Right atrium auricular region (tissue), 2 donors: ENCODE data around the gene FOXO3. TPM values are rescaled to one million over a fixed set of nuclear protein-coding genes. Genes with fewer than 3 reads are reported as not detected.
A peak's percentile ranks its signal among the peaks of the same experiment; 100 is the strongest.
"Not testable (repeated sequence)": the region's sequence is repeated elsewhere in the genome, so short reads cannot be mapped to it uniquely, and the experiment has no call there.

ENCODE experiments used
- DNase-seq: peaks from one replicate; pipeline ENCODE4 v3.0.0-alpha.2; 2019; ENCODE audit warnings: low spot score
- H3K27ac ChIP-seq, 2 donors: fragments of 200-600 bp; sonication (generic); 1 replicate in 1 of 2; 2 replicates in 1 of 2; pipeline ENCODE4 v1.5.1; 2016 to 2019
- H3K27me3 ChIP-seq, 2 donors: fragments of 200-600 bp; sonication (generic); one replicate each; pipeline versions ENCODE4 v1.5.1 to v1.6.0; 2017 to 2019
- H3K36me3 ChIP-seq: fragments of 200-600 bp; sonication (generic); one replicate; pipeline ENCODE4 v1.5.1; 2016
- H3K4me1 ChIP-seq, 2 donors: fragments of 200-600 bp; sonication (generic); one replicate each; pipeline versions ENCODE4 v1.5.1 to v1.6.0; 2017 to 2019
- H3K4me3 ChIP-seq, 2 donors: fragments of 200-600 bp; sonication (generic); 1 replicate in 1 of 2; 2 replicates in 1 of 2; pipeline ENCODE4 v1.5.1; 2017 to 2019; ENCODE audit warnings: mild to moderate bottlenecking in 1 of 2, moderate library complexity in 1 of 2
- H3K9me3 ChIP-seq, 2 donors: fragments of 200-600 bp; sonication (generic); one replicate each; pipeline ENCODE4 v1.5.1; 2019
- CTCF ChIP-seq, 2 donors: fragments of 200-600 bp; sonication (generic); IDR thresholded peaks; one replicate each; pipeline ENCODE4 v1.5.1; 2019; ENCODE audit warnings: antibody characterized with exemption in 2 of 2
- total RNA-seq, 2 donors: library from RNA; depleted of rRNA; stranded (reverse); fragments of >200 nt; gene quantifications; one replicate each; pipeline ENCODE4 v1.1.0, GENCODE V29; 2016

The FOXO3 gene
- total RNA-seq, 2 donors from 2014 or later, result 54.5 to 60.9 TPM

DNA sequence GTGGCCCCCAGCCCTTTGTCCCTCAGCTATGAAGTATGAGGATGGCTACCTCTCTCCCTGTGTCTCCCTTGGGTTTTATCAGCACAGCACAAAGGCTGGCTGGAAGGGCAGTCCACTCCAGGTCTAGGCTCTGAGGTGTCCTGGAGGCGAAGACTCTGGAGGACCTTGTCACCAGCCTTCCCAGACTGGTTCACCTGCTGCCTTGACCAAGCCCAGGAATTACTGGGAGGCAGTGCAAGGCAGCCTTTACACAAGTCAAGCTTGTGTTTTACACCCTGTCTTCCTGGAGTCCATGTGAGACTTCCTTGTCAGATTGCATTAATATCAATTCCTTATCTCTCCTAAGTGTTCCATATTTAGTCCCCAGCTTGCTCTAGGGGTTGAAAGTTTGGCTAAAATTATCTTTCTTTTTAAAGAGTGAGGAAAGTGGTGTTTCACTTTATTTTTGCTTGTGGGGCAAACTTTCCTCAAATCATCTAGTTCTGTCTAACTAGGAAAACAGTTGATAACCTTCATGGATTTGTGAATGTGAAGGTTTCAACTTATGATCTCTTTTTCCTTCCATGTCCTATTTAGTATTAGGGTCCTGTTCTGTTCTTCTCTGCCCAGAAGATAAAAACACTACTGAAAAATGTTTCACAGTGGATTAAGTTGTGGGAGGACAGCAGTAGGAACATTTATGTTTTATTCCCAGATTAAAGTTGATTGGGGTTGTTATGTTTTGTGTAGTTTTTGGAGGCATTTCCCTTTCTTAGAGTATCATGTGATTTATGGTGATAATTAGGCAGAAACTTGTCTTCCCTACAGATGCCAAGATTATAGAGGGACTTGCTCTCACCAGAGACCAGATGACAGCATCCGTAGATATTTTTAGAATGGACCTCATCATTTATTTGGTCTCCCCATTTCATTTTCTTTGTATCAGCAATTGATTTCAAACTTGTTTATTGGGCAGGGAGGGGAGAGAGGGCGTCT is 114.8 kb downstream of the FOXO3 start:
- Histone ChIP-seq H3K9me3 (no peaks in the 10 kb centered on the region), H3K4me1 (peaks cover 0 to 78% of the 10 kb centered on the region in 2 donors), H3K4me3 (no peak overlapping the region), H3K36me3 (no peaks in the 10 kb centered on the region), H3K27me3 (no peaks in the 10 kb centered on the region), H3K27ac (peak overlapping the region in 1 of 2 donors; percentile 47)
- TF ChIP-seq CTCF (IDR thresholded peaks at IDR 0.05), result no peak
- DNase-seq, result no peak

- TF ChIP-seq CTCF (IDR thresholded peaks at IDR 0.05), result no peak
- no peaks in the 10 kb centered on the region for H3K36me3 ChIP-seq
- peaks cover 0 to 67% of the 10 kb centered on the region in 2 donors for H3K4me1 ChIP-seq
- no peaks in the 10 kb centered on the region for H3K9me3 ChIP-seq
- peak overlapping the region in 1 of 2 donors; percentile 47 for H3K27ac ChIP-seq
- DNase-seq, result no peak
- H3K4me3 ChIP-seq, result no peak overlapping the region
- no peaks in the 10 kb centered on the region for H3K27me3 ChIP-seq
Measured at GRCh38 chr6:108676555-108676954, 115.8 kb downstream of the FOXO3 start.

DNA sequence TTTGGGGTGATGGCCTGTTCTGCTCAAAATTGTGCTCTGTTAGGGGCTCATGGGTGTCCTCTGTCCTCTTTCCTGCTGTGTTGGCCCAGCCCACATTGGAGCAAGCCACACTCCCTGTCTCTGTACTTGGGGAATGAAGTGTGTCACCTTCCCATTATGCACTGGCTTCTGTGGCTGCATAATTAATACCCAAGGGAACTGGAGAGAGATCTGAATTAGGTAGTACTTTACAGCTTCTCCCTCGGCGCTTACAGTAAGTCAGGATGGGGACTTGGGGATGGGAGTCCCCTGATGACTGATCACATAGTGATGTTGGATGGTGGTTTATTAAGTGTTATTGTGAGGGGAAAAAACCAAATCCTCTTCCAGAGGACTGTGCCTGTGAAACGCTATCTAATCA is 116.6 kb downstream of the FOXO3 start:
- Histone ChIP-seq H3K4me1 (peaks cover 0 to 61% of the 10 kb centered on the region in 2 donors), H3K36me3 (no peaks in the 10 kb centered on the region), H3K9me3 (no peaks in the 10 kb centered on the region), H3K27me3 (no peaks in the 10 kb centered on the region), H3K27ac (peak overlapping the region in 1 of 2 donors; percentile 12), H3K4me3 (no peak overlapping the region)
- no peak for TF ChIP-seq CTCF (IDR thresholded peaks at IDR 0.05)
- DNase-seq, result no peak

- DNase-seq, result no peak
- Histone ChIP-seq H3K4me3 (no peak overlapping the region), H3K36me3 (no peaks in the 10 kb centered on the region), H3K9me3 (no peaks in the 10 kb centered on the region), H3K4me1 (peaks cover 0 to 59% of the 10 kb centered on the region in 2 donors), H3K27ac (peak overlapping the region in 1 of 2 donors; percentile 12), H3K27me3 (no peaks in the 10 kb centered on the region)
- TF ChIP-seq CTCF (IDR thresholded peaks at IDR 0.05), result no peak
Measured at GRCh38 chr6:108677894-108678293, 117.2 kb downstream of the FOXO3 start.

DNA sequence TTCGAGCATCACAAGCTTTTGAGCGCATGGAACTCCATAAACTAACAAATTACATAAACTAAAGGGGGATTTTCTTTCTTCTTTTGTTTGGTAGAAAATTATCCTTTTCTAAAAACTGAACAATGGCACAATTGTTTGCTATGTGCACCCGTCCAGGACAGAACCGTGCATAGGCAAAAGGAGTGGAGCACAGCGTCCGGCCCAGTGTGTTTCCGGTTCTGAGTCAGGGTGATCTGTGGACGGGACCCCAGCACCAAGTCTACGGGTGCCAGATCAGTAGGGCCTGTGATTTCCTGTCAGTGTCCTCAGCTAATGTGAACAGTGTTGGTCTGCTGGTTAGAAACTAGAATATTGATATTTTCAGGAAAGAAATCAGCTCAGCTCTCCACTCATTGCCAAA is 119.6 kb downstream of the FOXO3 start:
- H3K4me1 ChIP-seq, result peaks cover 0 to 42% of the 10 kb centered on the region in 2 donors
- not testable (repeated sequence) for H3K4me3 ChIP-seq, H3K9me3 ChIP-seq, H3K27me3 ChIP-seq, H3K36me3 ChIP-seq, H3K27ac ChIP-seq, DNase-seq

- H3K4me3 ChIP-seq, H3K36me3 ChIP-seq, H3K27me3 ChIP-seq, H3K27ac ChIP-seq, DNase-seq, H3K9me3 ChIP-seq: not testable (repeated sequence)
- H3K4me1 ChIP-seq, result peaks cover 0 to 31% of the 10 kb centered on the region in 2 donors
Measured at GRCh38 chr6:108681721-108682120, 121.0 kb downstream of the FOXO3 start.

- not testable (repeated sequence) for H3K27me3 ChIP-seq, H3K4me3 ChIP-seq, DNase-seq, H3K36me3 ChIP-seq, H3K9me3 ChIP-seq, H3K27ac ChIP-seq
- peaks cover 0 to 23% of the 10 kb centered on the region in 2 donors for H3K4me1 ChIP-seq
Measured at GRCh38 chr6:108682383-108683119, 121.8 kb downstream of the FOXO3 start.

- not testable (repeated sequence) for H3K36me3 ChIP-seq
Measured at GRCh38 chr6:108683976-108684375, 123.3 kb downstream of the FOXO3 start.

More at GRCh38 chr6:108683976-108684375, 123.3 kb downstream of the FOXO3 start:
- Histone ChIP-seq H3K4me1 (peaks cover 0 to 22% of the 10 kb centered on the region in 2 donors), H3K27ac (peak overlapping the region in 1 of 2 donors; percentile 6)
- H3K27me3 ChIP-seq, H3K4me3 ChIP-seq, DNase-seq, H3K9me3 ChIP-seq: not testable (repeated sequence)
